Effector CD4-positive, alpha-beta T cell (primary cell): ENCODE results near the gene ASPHD2.

Source experiments
- DNase-seq: peaks from one replicate; pipeline ENCODE4 v3.0.0-alpha.2; 2020

ASPHD2 gene

DNA sequence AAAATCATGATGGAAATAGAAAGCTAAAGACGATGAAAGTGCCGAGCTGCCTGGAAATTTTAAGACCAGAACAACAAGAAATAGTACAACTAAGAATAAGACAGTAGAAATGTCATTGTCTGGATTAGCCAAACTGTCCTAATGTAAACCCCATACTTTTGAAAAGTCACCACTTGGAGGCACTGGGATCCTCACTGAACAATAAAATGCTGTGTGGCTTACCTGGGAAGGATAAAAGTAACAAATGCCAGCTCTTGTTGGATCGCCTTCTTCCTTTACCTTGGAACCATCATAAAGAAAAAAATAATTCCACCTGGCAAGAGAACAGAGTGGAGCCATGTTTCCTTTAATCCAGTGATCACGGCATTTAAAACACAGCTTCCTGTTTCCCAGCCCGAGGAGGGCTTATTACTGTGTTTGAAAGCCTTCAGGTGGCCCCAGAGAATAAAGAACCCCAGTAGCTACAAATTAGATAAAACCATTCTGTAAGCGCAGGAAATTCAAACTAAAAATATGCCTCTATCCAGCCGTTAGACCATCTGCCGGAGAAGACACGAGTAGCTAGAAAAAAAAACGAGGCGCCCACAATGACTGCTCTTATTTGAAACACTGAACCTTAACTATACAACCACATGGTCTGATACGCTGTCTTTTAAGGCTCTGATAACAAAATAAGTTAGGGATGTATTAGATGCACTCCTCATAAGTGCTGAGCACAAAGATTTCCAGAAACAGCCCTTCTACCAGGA, 50.2 kb downstream of the ASPHD2 start:
- no peak for DNase-seq

DNA sequence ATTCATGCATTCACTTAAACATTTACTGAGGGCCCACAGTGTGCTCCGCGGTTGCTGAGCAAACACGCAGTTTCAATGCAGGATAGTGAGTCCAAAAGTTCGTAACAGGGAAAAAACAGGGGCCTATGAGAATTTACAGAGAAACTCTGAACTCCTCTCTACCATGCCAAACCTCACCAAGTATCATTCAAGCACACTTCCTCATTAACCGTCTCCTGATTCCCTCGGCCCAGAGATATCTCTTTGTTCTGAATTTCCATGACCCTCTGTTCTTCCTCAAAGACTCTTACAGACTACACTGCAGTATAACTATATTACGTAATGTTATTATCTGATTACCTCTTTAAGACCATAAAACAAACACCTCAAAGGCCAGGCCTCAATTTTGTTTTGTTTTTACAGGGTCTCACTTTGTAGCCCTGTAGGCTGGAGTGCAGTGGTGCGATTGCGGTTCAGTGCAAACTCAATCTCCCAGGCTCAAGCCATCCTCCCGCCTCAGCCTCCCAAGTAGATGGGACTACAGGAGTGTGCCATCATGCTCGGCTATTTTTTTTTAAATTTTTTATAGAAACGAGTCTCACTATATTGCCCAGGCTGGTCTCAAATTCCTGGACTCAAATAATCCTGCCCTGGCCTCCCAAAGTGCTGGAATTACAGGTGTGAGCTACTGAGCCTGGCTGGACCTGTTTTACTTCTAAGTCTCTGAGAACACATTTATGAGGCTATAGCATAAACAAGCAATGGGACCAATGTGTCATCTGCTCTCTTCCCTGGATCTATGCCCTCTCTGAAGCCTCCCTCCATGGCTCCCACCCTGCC, 50.9 kb downstream of the ASPHD2 start:
- DNase-seq, result no peak

DNA sequence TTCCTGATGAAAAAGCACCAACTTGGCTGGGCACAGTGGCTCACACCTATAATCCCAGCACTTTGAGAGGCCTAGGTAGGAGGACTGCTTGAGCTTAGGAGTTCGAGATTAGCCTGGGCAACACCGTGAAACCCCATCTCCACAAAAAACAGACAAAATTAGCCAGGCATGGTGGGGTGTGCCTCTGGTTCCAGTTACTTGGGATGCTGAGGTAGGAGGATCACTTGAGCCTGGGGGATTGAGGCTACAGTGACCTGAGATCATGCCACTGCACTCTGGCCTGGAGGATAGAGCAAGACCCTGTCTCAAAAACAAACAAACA, 51.5 kb downstream of the ASPHD2 start:
- no peak for DNase-seq

- no peak for DNase-seq
Observed at GRCh38 chr22:26481112-26481693, 52.1 kb downstream of the ASPHD2 start.

- DNase-seq, result no peak
Observed at GRCh38 chr22:26481694-26482093, 52.6 kb downstream of the ASPHD2 start.

- no peak for DNase-seq
Observed at GRCh38 chr22:26482161-26482560, 53.1 kb downstream of the ASPHD2 start.

DNA sequence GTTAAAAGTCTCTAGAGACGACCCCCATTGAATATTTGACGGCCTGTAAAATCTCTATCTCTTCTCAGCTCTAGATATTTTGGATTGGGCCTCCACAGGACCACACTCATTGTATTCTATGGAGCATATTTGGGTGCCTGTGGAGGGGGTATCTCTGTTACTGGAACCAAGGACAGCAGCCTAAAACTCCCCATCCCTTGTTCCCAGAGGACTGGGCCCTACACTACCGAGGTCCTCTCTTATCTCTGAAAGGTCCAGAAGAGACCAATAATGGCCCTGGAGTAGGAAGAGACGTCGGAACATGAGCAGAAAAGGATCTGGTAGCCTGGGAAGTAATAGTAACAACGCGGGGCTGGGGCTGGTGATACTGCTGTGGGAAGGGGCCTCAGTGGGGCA, 54.0 kb downstream of the ASPHD2 start:
- DNase-seq, result no peak

DNA sequence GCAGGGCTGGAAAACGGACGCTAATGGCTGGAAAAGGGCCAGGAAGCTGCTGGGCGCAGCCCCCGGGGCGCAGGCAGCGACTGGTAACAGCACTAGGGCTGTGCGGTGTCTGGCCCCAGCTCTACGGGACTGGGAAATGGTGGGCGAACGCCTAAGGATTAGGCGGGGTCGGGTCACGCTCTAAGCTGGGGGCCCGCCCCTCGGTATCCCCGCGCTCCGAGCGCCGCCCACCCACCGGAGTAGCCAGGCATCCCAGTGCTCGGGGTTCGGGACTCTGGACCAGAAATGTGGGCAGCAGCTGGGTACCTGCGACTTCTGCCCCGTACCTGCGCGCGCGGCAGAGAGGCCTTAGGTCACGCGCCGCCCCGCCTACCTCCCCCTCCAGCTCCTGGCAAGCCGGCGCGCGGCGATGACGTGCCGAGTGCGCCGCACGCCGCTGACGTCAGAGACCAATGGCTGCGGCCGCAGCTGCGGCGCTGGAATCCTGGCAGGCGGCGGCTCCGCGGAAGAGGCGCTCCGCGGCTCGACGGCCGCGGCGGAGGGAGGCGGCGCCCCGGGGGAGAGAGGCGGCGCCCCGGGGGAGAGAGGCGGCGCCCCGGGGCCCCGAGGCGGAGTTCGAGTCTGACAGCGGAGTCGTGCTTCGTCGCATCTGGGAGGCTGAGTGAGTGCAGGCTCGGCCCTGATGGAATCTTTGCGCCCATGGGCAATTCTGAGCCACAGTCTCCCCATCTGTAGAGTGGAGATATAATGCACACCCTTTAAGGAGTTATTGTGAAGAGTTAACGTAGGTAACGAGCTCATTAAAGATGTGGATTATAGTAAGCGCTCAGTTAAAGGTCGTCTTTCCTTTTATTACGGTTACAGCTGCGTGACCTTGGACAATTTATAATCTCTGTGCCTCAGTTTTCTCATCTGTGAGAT, 54.6 kb downstream of the ASPHD2 start, which contains the start of the genes HPS4 and SRRD:
TSS of gene HPS4 (minus strand) at position 345 of the 921 bp plus-strand sequence. CDS start 2,021 bp downstream, outside the sequence.
TSS of gene SRRD (plus strand) at position 439 of the 921 bp plus-strand sequence. CDS start at position 453, 14 bp downstream.
- peak; percentile 91 for DNase-seq

DNA sequence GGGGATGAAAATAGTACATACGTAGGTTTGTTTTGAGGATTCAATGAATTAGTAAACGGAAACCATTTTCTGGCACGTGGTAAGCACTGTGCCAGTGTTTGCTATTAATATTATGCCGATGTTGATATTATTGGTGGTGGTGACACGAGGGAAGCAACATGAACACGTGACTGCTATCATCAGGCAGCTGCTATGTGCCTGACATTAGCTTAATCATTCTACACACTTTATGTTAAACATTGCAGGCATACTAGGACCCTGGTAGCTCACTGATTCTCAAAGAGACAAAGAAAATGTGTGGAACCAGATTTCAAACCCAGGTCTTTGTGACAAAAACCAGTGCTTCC, 55.3 kb downstream of the ASPHD2 start:
- DNase-seq, result no peak

DNA sequence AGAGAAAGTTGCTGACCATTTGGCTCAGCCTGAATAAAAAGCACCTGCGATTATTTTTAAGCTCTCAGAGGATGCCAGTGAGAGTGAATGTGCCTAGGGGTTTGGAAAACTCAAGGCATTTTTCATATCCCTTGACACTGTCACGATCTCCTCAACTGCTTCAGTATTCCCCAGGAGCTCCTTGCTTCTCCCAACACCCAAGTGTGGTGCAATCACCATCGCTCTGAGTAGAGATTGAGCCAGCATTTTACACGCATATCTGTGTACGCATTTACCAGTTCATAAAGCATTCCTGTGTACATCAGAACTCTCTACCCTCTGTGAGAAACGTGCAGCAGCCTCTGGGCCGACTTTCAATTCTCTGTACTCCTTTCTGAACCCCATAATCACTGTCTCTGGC, 56.0 kb downstream of the ASPHD2 start:
- no peak for DNase-seq

- no peak for DNase-seq
Observed at GRCh38 chr22:26485806-26486390, 56.8 kb downstream of the ASPHD2 start.

- no peak for DNase-seq
Observed at GRCh38 chr22:26486394-26486793, 57.3 kb downstream of the ASPHD2 start.

DNA sequence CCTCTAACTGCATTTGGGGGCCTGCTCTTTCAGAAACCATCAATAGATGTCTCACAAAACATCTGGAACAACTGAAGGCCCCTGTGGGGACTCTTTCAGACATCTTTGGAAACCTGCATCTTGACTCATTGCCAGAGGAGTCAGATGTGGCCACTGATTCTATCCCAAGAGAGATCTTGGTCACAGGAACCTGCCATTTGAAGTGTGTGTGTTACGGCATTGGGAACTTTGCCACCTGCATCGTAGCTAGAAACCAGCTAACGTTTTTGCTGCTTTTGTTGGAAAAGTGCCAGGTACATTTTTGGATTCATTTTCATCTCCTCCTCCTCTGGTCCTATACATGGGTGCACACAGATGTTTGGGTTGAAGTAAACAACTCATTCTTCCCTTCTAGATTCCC, 58.9 kb downstream of the ASPHD2 start:
- no peak for DNase-seq

GRCh38 chr22:26489447-26490036, 60.5 kb downstream of the ASPHD2 start:
- DNase-seq, result no peak

DNA sequence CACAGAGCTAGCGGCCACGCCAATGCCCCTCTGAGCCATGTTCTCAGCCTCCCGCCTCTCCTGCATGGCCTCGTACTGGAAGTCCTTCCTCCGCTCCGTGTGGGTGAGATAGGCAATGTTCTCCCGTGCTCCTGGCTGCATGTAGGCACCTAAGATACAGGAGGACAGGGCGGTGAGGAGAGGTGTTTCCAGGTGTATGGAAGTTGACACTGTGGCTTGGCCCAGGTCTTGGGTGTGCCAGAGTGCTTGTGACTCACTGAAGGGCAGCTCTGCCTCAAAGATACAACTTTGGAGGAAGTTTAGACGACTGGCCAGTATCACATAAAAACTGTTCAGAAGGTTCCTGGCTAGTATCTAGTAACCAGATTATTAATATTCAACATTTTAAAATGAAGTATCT, 63.2 kb downstream of the ASPHD2 start:
- no peak for DNase-seq

- no peak for DNase-seq
Observed at GRCh38 chr22:26494506-26494905, 65.4 kb downstream of the ASPHD2 start.
